GM18507 (cell line): ENCODE data around the gene C11orf65.
A peak's percentile ranks its signal among the peaks of the same experiment; 100 is the strongest.
"Not testable (repeated sequence)": the region's sequence is repeated elsewhere in the genome, so short reads cannot be mapped to it uniquely, and the experiment has no call there.

ENCODE experiments used
- DNase-seq: peaks from one replicate; pipeline ENCODE4 v3.0.0; 2011; ENCODE audit warnings: low read depth; ENCODE audit not compliant: insufficient read length; ENCODE audit errors: extremely low spot score
- FAIRE-seq: peaks from 2 replicates; lab custom pipeline; 2011; peaks lifted over from hg19 to GRCh38; lab: Jason Lieb, UNC

Gene C11orf65

GRCh38 chr11:108483163-108483562 lies 15.8 kb upstream of the C11orf65 start:
- no peak for FAIRE-seq

DNA sequence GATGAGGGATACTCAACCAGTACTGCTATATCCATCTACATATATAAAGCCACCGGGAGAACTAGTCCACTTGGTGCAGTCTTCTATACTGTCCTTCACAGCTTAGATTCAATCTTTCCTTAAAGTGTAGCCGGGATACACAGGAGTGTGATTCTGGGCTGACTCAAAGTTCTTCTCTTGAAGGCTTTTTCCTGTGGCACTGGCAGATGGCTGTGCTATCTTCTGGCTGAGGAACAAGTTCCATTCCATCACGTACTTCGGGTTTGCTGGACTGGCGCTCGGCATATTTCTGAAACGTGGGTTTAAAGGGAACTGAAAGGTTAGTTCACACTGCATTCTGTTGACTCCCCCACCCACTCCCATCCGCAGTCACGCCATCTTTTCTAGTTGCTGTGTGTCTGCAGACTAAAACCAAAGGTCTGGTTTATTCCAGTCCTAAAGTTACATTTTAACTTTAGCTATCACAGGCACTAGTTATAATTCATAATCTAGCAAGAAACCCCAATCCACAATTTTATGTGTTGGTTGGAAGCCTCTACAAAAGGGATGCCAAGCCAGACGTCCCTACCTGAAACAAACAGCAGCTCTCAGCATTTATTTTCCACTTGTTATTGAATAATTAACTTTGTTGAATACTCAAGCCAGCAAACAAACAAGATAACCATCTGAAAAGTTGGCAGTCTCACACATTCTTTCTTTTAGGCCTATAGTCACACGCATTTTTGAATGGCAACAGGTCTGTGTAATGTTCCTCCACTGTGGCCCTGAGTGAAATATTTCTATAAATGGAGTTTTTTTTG lies 7.5 kb upstream of the C11orf65 start:
- DNase-seq (no peak), FAIRE-seq (no peak)

More at GRCh38 chr11:108483163-108483562, 15.8 kb upstream of the C11orf65 start:
- no peak for DNase-seq

- DNase-seq (no peak), FAIRE-seq (no peak)
Observed at GRCh38 chr11:108472681-108473080, 5.4 kb upstream of the C11orf65 start.

- DNase-seq (no peak), FAIRE-seq (no peak)
Observed at GRCh38 chr11:108468478-108468864, 1.1 kb upstream of the C11orf65 start.

GRCh38 chr11:108466405-108466804 lies 924 bp downstream of the C11orf65 start:
- DNase-seq, result no peak
- no peak for FAIRE-seq

- FAIRE-seq (no peak), DNase-seq (no peak)
Observed at GRCh38 chr11:108453207-108453835, 14.0 kb downstream of the C11orf65 start.

GRCh38 chr11:108441445-108441844 lies 25.9 kb downstream of the C11orf65 start:
- FAIRE-seq, DNase-seq: not testable (repeated sequence)

GRCh38 chr11:108436594-108436993 lies 30.7 kb downstream of the C11orf65 start:
- DNase-seq, result no peak
- no peak for FAIRE-seq

DNA sequence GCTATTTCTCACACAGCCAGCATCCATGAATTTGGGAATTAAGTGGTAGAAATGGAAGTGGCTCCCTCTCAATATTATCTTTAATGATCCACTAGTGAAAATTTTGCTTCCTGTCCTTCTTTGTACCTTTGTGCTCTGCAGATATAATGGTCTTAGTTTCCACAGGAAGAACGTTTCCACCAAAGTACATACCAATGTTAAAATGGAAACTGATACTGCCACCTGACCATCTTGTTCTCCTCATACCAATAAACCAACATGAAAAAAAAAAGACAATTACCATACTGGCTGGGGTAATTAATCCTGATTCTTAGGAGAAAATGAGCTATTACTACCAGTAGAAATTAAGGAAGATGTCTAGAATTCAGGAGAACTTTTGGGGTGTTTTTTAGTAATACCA lies 32.3 kb downstream of the C11orf65 start:
- FAIRE-seq, result no peak

DNA sequence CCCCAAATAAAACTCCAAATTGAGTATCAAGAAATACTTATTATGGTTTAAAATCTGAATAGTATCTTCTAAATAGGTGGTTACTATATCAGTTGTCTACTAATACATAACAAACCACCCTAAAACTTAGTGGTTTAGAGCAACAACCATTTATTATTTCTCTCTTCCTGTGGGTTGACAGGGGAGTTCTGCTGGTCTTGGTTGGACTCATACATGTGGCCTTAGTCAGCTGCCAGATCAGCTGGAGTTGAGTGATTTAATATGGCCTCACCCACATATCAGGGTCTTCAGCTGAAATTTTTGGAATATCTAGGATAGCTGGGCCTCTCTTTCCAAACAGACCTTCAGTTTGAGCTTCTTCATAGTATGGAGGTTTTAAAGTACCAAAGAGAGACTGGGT lies 34.5 kb downstream of the C11orf65 start:
- FAIRE-seq, result no peak
- no peak for DNase-seq

More for the DNA sequence above, 32.3 kb downstream of the C11orf65 start:
- no peak for DNase-seq

DNA sequence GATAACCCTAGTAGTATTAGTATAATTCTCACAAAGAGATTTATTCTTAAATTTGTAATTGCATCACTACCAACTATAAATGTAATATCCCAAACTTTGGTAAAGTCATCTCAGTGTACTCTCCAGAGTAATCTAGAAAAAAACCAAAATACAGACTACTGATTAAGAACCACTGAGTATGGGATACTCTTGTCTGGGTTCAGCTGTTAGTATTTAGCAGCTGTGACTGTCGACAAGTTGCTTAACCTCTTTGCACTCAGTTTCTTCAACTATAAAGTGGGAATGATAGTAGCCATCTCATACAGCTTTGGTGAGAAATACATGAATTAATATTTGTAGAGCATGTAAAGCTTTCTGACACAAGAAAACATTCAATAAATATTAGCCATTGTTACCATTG lies 35.3 kb downstream of the C11orf65 start:
- no peak for FAIRE-seq
- DNase-seq, result no peak

GRCh38 chr11:108431370-108431769 lies 36.0 kb downstream of the C11orf65 start:
- no peak for FAIRE-seq
- DNase-seq, result no peak

DNA sequence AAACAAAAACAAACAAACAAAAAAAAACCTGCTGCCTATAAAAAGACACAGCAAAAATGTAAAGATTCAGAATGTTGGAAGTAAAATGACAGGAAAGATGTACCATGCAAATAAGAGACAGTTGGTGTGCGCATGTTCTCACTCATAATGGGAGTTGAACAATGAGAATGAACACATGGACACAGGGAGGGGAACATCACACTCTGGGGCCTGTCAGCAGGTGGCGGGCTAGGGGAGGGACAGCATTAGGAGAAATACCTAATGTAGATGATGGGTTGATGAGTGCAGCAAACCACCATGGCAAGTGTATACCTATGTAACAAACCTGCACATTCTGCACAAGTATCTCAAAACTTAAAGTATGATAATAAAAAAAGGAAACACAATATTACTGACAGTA lies 49.8 kb downstream of the C11orf65 start:
- peak; percentile 36 for FAIRE-seq
- DNase-seq, result not testable (repeated sequence)

- DNase-seq, result no peak
- FAIRE-seq, result no peak
Observed at GRCh38 chr11:108414958-108415357, 52.4 kb downstream of the C11orf65 start.

- no peak for DNase-seq
Observed at GRCh38 chr11:108405706-108406105, 61.6 kb downstream of the C11orf65 start.

GRCh38 chr11:108403052-108403451 lies 64.3 kb downstream of the C11orf65 start:
- FAIRE-seq, result no peak
- no peak for DNase-seq

More at GRCh38 chr11:108405706-108406105, 61.6 kb downstream of the C11orf65 start:
- FAIRE-seq, result no peak

GRCh38 chr11:108402241-108402640 lies 65.1 kb downstream of the C11orf65 start:
- no peak for DNase-seq
- FAIRE-seq, result no peak

GRCh38 chr11:108398439-108398838 lies 68.9 kb downstream of the C11orf65 start:
- no peak for FAIRE-seq
- no peak for DNase-seq

DNA sequence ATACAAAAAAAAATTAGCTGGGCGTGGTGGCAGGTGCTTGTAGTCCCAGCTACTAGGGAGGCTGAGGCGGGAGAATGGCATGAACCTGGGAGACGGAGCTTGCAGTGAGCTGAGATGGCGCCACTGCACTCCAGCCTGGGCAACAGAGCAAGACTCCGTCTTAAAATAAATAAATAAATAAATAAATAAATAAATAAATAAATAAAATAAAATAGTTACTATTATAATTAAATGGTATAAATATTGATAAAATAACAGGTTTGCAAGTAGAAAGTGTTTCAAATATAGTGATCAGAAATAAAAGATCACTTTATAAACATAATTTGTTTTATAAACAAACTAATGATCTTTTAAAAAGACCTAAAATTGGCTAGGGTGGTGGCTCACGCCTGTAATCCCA lies 70.7 kb downstream of the C11orf65 start:
- not testable (repeated sequence) for FAIRE-seq, DNase-seq

DNA sequence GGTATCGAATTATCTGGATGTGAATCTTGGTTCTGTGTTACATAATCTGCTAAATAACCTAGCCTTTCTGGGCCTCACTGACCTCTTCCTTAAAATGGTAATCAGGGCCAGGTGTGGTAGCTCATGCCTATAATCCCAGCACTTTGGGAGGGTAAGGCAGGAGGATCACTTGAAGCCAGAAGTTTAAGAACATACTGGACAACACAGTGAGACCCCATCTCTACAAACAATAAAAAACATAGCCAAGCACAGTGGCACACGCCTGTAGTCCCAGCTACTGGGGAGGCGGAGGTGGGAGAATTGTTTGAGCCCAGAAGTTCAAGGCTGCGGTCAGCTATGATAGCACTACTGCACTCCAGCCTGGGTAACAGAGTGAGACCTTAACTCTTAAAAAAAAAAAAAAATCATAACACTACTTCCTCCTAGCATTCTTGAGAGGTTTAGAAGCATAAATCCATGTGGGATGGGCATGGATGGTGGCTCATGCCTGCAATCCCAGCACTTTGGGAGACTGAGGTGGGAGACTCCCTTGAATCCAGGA lies 72.5 kb downstream of the C11orf65 start:
- FAIRE-seq (no peak), DNase-seq (no peak)

DNA sequence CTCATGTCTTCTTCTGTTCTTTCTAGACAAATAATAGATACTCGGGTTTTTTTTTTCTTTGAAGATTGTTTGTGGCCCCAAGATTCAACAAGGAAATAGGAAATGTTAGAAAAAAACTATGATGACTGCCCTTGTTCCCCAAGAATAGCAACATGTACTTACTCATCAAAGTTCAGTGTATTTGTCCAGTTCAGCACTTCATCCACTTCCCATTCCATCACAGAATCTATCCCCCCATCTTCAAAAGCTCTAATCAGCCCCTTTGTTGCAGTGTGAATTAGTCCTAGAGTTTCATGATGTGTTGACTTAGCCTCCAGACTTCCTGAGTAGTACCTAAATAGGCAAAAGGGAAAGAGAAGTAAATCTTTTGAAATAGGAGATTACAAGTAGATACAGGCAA lies 74.3 kb downstream of the C11orf65 start:
- DNase-seq (no peak), FAIRE-seq (no peak)
